ENCODE data around the gene SAMD8. TPM values are rescaled to one million over a fixed set of nuclear protein-coding genes. Genes with fewer than 3 reads are reported as not detected.

SAMD8 gene
- total and polyA plus RNA-seq, 2 of the 8 experiments (the other 6 are each of a cell fraction or from before 2014, with no cell fraction given): 11.7 to 20.9 TPM

DNA sequence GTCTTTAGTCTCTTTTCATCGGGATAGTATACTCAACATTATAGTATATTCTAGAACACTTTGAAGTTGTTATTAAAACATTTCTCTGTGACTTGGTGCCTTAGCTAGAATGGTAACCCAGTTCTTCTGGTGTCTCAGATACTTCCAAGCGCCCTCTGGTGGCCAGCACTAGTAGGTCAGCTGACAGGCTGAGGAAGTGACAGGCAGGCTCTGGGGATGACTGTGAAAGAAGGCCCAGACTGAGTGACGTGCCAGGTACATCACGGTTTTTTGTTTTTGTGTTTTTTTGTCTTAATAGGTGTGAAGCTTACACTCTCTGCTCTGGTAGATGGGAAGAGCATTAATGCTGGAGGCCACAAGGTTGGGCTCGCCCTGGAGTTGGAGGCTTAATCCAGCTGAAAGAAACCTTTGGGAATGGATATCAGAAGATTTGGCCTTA, 119.2 kb downstream of the SAMD8 start:
- CTCF ChIA-PET (ENCODE audit: partially characterized antibody): interaction anchor here (0.6 to 18.9 kb wide), 9 partner anchors 8 to 167 kb away, joined by 3 to 209 read pairs (median 5); partner anchors contain the start of gene VDAC2
- TF ChIP-seq, protein P1, sequence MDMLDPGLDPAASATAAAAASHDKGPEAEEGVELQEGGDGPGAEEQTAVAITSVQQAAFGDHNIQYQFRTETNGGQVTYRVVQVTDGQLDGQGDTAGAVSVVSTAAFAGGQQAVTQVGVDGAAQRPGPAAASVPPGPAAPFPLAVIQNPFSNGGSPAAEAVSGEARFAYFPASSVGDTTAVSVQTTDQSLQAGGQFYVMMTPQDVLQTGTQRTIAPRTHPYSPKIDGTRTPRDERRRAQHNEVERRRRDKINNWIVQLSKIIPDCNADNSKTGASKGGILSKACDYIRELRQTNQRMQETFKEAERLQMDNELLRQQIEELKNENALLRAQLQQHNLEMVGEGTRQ (IDR thresholded peaks at IDR 0.05; ENCODE audit: low read length): peak; percentile 34
- TF ChIP-seq, protein P2, sequence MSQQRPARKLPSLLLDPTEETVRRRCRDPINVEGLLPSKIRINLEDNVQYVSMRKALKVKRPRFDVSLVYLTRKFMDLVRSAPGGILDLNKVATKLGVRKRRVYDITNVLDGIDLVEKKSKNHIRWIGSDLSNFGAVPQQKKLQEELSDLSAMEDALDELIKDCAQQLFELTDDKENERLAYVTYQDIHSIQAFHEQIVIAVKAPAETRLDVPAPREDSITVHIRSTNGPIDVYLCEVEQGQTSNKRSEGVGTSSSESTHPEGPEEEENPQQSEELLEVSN (IDR thresholded peaks at IDR 0.05): no peak
- TF ChIP-seq, protein P3, sequence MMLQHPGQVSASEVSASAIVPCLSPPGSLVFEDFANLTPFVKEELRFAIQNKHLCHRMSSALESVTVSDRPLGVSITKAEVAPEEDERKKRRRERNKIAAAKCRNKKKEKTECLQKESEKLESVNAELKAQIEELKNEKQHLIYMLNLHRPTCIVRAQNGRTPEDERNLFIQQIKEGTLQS (IDR thresholded peaks at IDR 0.05; ENCODE audit: insufficient read depth, low read depth, low read length): no peak
- TF ChIP-seq GABPA (IDR thresholded peaks at IDR 0.05; ENCODE audit: borderline replicate concordance, insufficient read depth, low read length) (no peak), TAF7 (optimal IDR thresholded peaks at IDR 0.05; ENCODE audit: borderline replicate concordance, low read depth, low read length) (no peak), CBX5 (IDR thresholded peaks at IDR 0.05; ENCODE audit: low read depth, low read length) (no peak), SIX5 (IDR thresholded peaks at IDR 0.05; ENCODE audit: low read depth, low read length) (no peak), BRCA1 (IDR thresholded peaks at IDR 0.05; ENCODE audit: low read depth, low read length) (no peak), SIN3A (conservative IDR thresholded peaks at IDR 0.05 in 1 of 2, IDR thresholded peaks at IDR 0.05 in 1 of 2; ENCODE audit: low read depth in 1 of 2, low read length in 2 of 2) (peak in 1 of 2 experiments; percentile 82; a peak in 2 of 4 replicates), CBX8 (IDR thresholded peaks at IDR 0.05; ENCODE audit: borderline replicate concordance, low read depth, low read length) (no peak)

More for the DNA sequence above, 119.2 kb downstream of the SAMD8 start:
- Histone ChIP-seq H3K14ac (ENCODE audit: insufficient read length) (no peak overlapping the region), H4K5ac (ENCODE audit: insufficient read length, low read depth, low read length) (no peak overlapping the region), H3K23me2 (ENCODE audit: low read depth, low read length) (peaks cover 13% of the 10 kb centered on the region; the same call in 1 of the 2 replicates), H2BK5ac (ENCODE audit: low read depth, low read length) (no peak overlapping the region), H4K91ac (replicated peaks; ENCODE audit: insufficient read length, low read length) (no peak overlapping the region), H2AFZ (ENCODE audit: low read length) (no peak overlapping the region), H4K8ac (ENCODE audit: extremely low read depth, insufficient read depth, low read length) (no peak overlapping the region), H3K79me2 (ENCODE audit: control insufficient read depth in 1 of 2, insufficient read depth in 2 of 2, low read length in 2 of 2) (peaks cover 6 to 36% of the 10 kb centered on the region in 2 experiments; a peak in 3 of 4 replicates), H3K27ac (ENCODE audit: low read depth, low read length) (no peak overlapping the region), H3K9ac (replicated peaks in 1 of 4; ENCODE audit: extremely low read depth in 1 of 4, low read depth in 3 of 4, low read length in 3 of 4) (no peak overlapping the region), H3K4me2 (ENCODE audit: insufficient read depth in 1 of 2, low read depth in 2 of 2, low read length in 2 of 2) (no peak overlapping the region), H2BK12ac (ENCODE audit: low read depth, low read length) (no peak overlapping the region), H4K20me1 (replicated peaks in 1 of 2; ENCODE audit: control insufficient read depth in 1 of 2, insufficient read depth in 2 of 2, low read length in 2 of 2) (peaks cover 3 to 12% of the 10 kb centered on the region in 2 experiments), H3K4me1 (replicated peaks in 1 of 4; ENCODE audit: control insufficient read depth in 3 of 4, insufficient read depth in 4 of 4, low read length in 3 of 4) (peaks cover 10 to 20% (median 17%) of the 10 kb centered on the region in 4 experiments), H3K18ac (ENCODE audit: extremely low read depth, low read length) (no peak overlapping the region), H3K4me3 (ENCODE audit: extremely low read depth in 1 of 4, insufficient read depth in 2 of 4, low read depth in 3 of 4, low read length in 4 of 4) (no peak overlapping the region), H2BK120ac (replicated peaks; ENCODE audit: low read depth, low read length) (no peak overlapping the region), H3K9me3 (ENCODE audit: insufficient read depth in 2 of 2, low read depth in 1 of 2, low read length in 1 of 2) (no peaks in the 10 kb centered on the region), H3K36me3 (ENCODE audit: control insufficient read depth in 2 of 4, insufficient read depth in 4 of 4, low read length in 3 of 4) (peaks cover 13 to 50% (median 20%) of the 10 kb centered on the region in 4 experiments), H2AK5ac (ENCODE audit: low read depth, low read length) (no peak overlapping the region), H3K79me1 (ENCODE audit: low read depth, low read length) (peaks cover 4% of the 10 kb centered on the region; the same call in 1 of the 2 replicates), H3K4ac (replicated peaks; ENCODE audit: insufficient read length, low read depth, low read length) (no peak overlapping the region), H3K27me3 (replicated peaks in 1 of 4; ENCODE audit: control insufficient read depth in 3 of 4, extremely low read depth in 1 of 4, insufficient read depth in 3 of 4, low read length in 3 of 4) (no peaks in the 10 kb centered on the region), H2BK20ac (ENCODE audit: low read length) (no peak overlapping the region), H2BK15ac (ENCODE audit: low read length) (no peak overlapping the region), H3K56ac (replicated peaks; ENCODE audit: insufficient read length, low read depth, low read length) (no peak overlapping the region), H3K23ac (ENCODE audit: insufficient read length) (no peak overlapping the region)
- WGBS, 2 experiments (ENCODE audit: extremely low coverage in 1 of 2, insufficient coverage in 1 of 2, insufficient read length in 1 of 2, insufficient replicate concordance in 2 of 2, low coverage in 1 of 2, low lambda C conversion rate in 2 of 2, missing lambda C conversion rate in 1 of 2): 55% methylated on average over 5 of the region's 5 CpGs; no CpG with 5 or more reads in 1 of the 2 experiments
- POLR2A ChIA-PET (ENCODE audit: partially characterized antibody): interaction anchor here (0.5 to 27.6 kb wide), 4 partner anchors 10 to 599 kb away, joined by 3 to 801 read pairs (median 72); partner anchors contain the start of genes SAMD8 and VDAC2
- DNase-seq (ENCODE audit: low read depth in 1 of 2, low spot score in 2 of 2) (peak in 1 of 2 experiments; percentile 91), FAIRE-seq (peak; percentile 84)

Data from H1 (cell line).